H9 (cell line): ENCODE data around the gene CCDC3. TPM values are rescaled to one million over a fixed set of nuclear protein-coding genes. Genes with fewer than 3 reads are reported as not detected.

Experiments
- DNase-seq: peaks from one replicate; pipeline ENCODE4 v3.0.0-alpha.2; 2017
- H2AFZ ChIP-seq: one replicate; pipeline ENCODE4 v1.6.1; 2013; ENCODE audit warnings: mild to moderate bottlenecking, low read length, control low read depth, moderate library complexity
- H2AK5ac ChIP-seq: 2 replicates; pipeline ENCODE4 v1.6.1; 2013; ENCODE audit warnings: low read length, control low read depth, mixed read lengths; ENCODE audit not compliant: insufficient read length
- H2BK120ac ChIP-seq: one replicate; pipeline ENCODE4 v1.6.1; 2013; ENCODE audit warnings: low read depth, mild to moderate bottlenecking, low read length, control low read depth, inconsistent platforms; ENCODE audit not compliant: poor library complexity, severe bottlenecking
- H2BK12ac ChIP-seq: 2 replicates; pipeline ENCODE4 v1.6.1; 2013; ENCODE audit warnings: low read length, control low read depth, mixed read lengths, low read depth; ENCODE audit not compliant: insufficient read length
- H2BK15ac ChIP-seq: 2 replicates; pipeline ENCODE4 v1.6.1; 2013; ENCODE audit warnings: low read depth, low read length, control low read depth
- H2BK20ac ChIP-seq: one replicate; pipeline ENCODE4 v1.6.1; 2013; ENCODE audit warnings: low read depth, mild to moderate bottlenecking, low read length, control low read depth, inconsistent platforms; ENCODE audit not compliant: poor library complexity, severe bottlenecking
- H2BK5ac ChIP-seq: 2 replicates; pipeline ENCODE4 v1.6.1; 2013; ENCODE audit warnings: low read length, control low read depth, mixed read lengths; ENCODE audit not compliant: insufficient read length
- H3K14ac ChIP-seq: 2 replicates; pipeline ENCODE4 v1.6.1; 2013; ENCODE audit warnings: low read length, control low read depth; ENCODE audit not compliant: insufficient read depth
- H3K18ac ChIP-seq: 2 replicates; pipeline ENCODE4 v1.6.1; 2013; ENCODE audit warnings: low read depth, mild to moderate bottlenecking, mixed read lengths, low read length, control low read depth; ENCODE audit not compliant: insufficient read length
- H3K23ac ChIP-seq: 2 replicates; pipeline ENCODE4 v1.6.1; 2013; ENCODE audit warnings: low read length, control low read depth, mixed read lengths, low read depth; ENCODE audit not compliant: insufficient read length
- H3K23me2 ChIP-seq: 2 replicates; pipeline ENCODE4 v1.6.1; 2013; ENCODE audit warnings: low read depth, mild to moderate bottlenecking, mixed read lengths, low read length, control low read depth; ENCODE audit not compliant: insufficient read length, poor library complexity, severe bottlenecking
- H3K27ac ChIP-seq: 2 replicates; pipeline ENCODE4 v1.5.1; 2013; ENCODE audit warnings: low read length, control low read depth, mixed read lengths, low read depth; ENCODE audit not compliant: insufficient read length
- H3K27me3 ChIP-seq: 2 replicates; pipeline ENCODE4 v1.6.1; 2013; ENCODE audit warnings: low read length, control low read depth, inconsistent platforms; ENCODE audit not compliant: insufficient read depth
- H3K4ac ChIP-seq: 2 replicates; pipeline ENCODE4 v1.6.1; 2013; ENCODE audit warnings: low read depth, mild to moderate bottlenecking, control low read depth, inconsistent platforms, low read length, moderate library complexity
- H3K4me1 ChIP-seq: 2 replicates; pipeline ENCODE4 v1.6.1; 2013; ENCODE audit warnings: low read length, control low read depth, inconsistent platforms; ENCODE audit not compliant: insufficient read depth
- H3K4me2 ChIP-seq: 2 replicates; pipeline ENCODE4 v1.6.1; 2013; ENCODE audit warnings: low read length, control low read depth, mixed read lengths; ENCODE audit not compliant: insufficient read length, insufficient read depth
- H3K56ac ChIP-seq: 2 replicates; pipeline ENCODE4 v1.6.1; 2013; ENCODE audit warnings: low read depth, mild to moderate bottlenecking, mixed read lengths, low read length, control low read depth; ENCODE audit not compliant: insufficient read length
- H3K79me1 ChIP-seq: 2 replicates; pipeline ENCODE4 v1.6.1; 2013; ENCODE audit warnings: low read depth, mild to moderate bottlenecking, moderate library complexity, low read length, control low read depth, inconsistent platforms; ENCODE audit not compliant: insufficient read depth, poor library complexity, severe bottlenecking
- H3K79me2 ChIP-seq: 2 replicates; pipeline ENCODE4 v1.6.1; 2013; ENCODE audit warnings: low read length, control low read depth, inconsistent platforms; ENCODE audit not compliant: insufficient read depth
- H3K9ac ChIP-seq: 2 replicates; pipeline ENCODE4 v1.6.1; 2013; ENCODE audit warnings: low read length, control low read depth, mixed read lengths; ENCODE audit not compliant: insufficient read length; ENCODE audit errors: extremely low read depth
- H3K9me3 ChIP-seq: one replicate; pipeline ENCODE4 v1.6.1; 2013; ENCODE audit warnings: low read depth, low read length, inconsistent platforms; ENCODE audit not compliant: control insufficient read depth
- H3T11ph ChIP-seq: one replicate; pipeline ENCODE4 v1.6.1; 2013; ENCODE audit warnings: mild to moderate bottlenecking, low read length, control low read depth, inconsistent platforms
- H4K20me1 ChIP-seq: one replicate; pipeline ENCODE4 v1.6.1; 2013; ENCODE audit not compliant: control insufficient read depth, insufficient read length, insufficient read depth
- H4K5ac ChIP-seq: 2 replicates; pipeline ENCODE4 v1.6.1; 2013; ENCODE audit warnings: low read depth, mild to moderate bottlenecking, mixed read lengths, low read length, control low read depth; ENCODE audit not compliant: insufficient read length
- H4K8ac ChIP-seq: replicated peaks from 2 replicates; pipeline ENCODE4 v1.6.1; 2013; ENCODE audit warnings: low read length, control low read depth, mixed read lengths, low read depth; ENCODE audit not compliant: insufficient read length
- H4K91ac ChIP-seq: 2 replicates; pipeline ENCODE4 v1.6.1; 2013; ENCODE audit warnings: low read depth, mild to moderate bottlenecking, moderate library complexity, mixed read lengths, low read length, control low read depth; ENCODE audit not compliant: insufficient read length
- H3K27ac Mint-ChIP-seq, 3 experiments: 2 replicates in 2 of 3; 3 replicates in 1 of 3; pipeline ENCODE4 v1.8.0; 2020 to 2021; ENCODE audit warnings: mixed read lengths in 3 of 3, mild to moderate bottlenecking in 1 of 3, moderate library complexity in 1 of 3
- H3K27me3 Mint-ChIP-seq: 2 replicates; pipeline ENCODE4 v1.8.0; 2021; ENCODE audit warnings: low read depth, mild to moderate bottlenecking, moderate library complexity, mixed read lengths
- H3K36me3 Mint-ChIP-seq, 3 experiments: 2 replicates in 2 of 3; 3 replicates in 1 of 3; pipeline ENCODE4 v1.8.0; 2020 to 2021; ENCODE audit warnings: low read depth in 3 of 3, mixed read lengths in 3 of 3; ENCODE audit not compliant: insufficient read depth in 1 of 3
- H3K4me1 Mint-ChIP-seq, 2 experiments: 2 replicates each; pipeline ENCODE4 v1.8.0; 2020; ENCODE audit warnings: mixed read lengths in 2 of 2
- H3K4me3 Mint-ChIP-seq, 2 experiments: 2 replicates in 1 of 2; 3 replicates in 1 of 2; pipeline ENCODE4 v1.8.0; 2020 to 2021; ENCODE audit warnings: mild to moderate bottlenecking in 2 of 2, mixed read lengths in 2 of 2, moderate library complexity in 1 of 2
- H3K9me3 Mint-ChIP-seq, 2 experiments: 2 replicates in 1 of 2; 3 replicates in 1 of 2; pipeline ENCODE4 v1.8.0; 2020; ENCODE audit warnings: mild to moderate bottlenecking in 2 of 2, mixed read lengths in 2 of 2, moderate library complexity in 1 of 2
- WGBS: extraction: QIAGEN DNeasy Blood & Tissue Kit; methylation state at CpG from one replicate; pipeline ENCODE4 v1.1.7; 2013; ENCODE audit warnings: missing lambda C conversion rate, low lambda C conversion rate, mixed read lengths; ENCODE audit not compliant: insufficient read length; ENCODE audit errors: extremely low coverage; 5-methylcytosine and 5-hydroxymethylcytosine counted together
- total RNA-seq: library from RNA; stranded (reverse); gene quantifications from 2 replicates; pipeline ENCODE4 v1.2.1, GENCODE V29; 2021
- TF ChIP-seq, protein P1 (sequence below): fragments of 200-600 bp; sonication (generic); conservative IDR thresholded peaks from 3 replicates; pipeline ENCODE4 v1.8.0; 2021; ENCODE audit warnings: antibody characterized with exemption, mild to moderate bottlenecking

The CCDC3 gene
- total RNA-seq, 1 experiment from 2014 or later: 2.3 TPM

DNA sequence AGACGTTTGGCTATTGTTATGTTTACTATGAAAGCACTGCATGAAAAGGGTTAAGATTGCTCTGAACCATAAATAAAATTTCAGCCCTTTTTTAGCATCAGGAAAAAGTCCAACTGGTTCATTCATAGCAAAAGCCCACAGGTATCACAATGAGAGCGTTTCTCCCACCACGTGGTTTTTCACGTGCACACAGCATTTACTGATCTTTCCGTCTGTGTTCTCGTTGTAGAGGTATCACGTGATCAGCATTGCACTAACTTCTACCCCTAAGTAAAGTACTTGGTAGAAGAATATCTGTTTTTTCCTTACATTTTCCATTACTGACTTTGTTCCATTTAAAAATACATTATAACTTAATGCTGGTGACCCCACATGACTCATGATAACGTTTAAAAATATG is 17.8 kb upstream of the CCDC3 start:
- no peak overlapping the region for H4K8ac ChIP-seq
- H3K9me3 Mint-ChIP-seq: peaks cover 0 to 8% of the 10 kb centered on the region in 2 experiments; a peak in 2 of 5 replicates
- H3K4me3 Mint-ChIP-seq: no peak overlapping the region
- peaks cover 4 to 8% of the 10 kb centered on the region in 2 experiments; a peak in 3 of 4 replicates for H3K4me1 Mint-ChIP-seq
- no peak overlapping the region for H3K9ac ChIP-seq
- H2AK5ac ChIP-seq: no peak overlapping the region
- H3K9me3 ChIP-seq: peaks cover 6% of the 10 kb centered on the region
- no peak overlapping the region for H4K5ac ChIP-seq
- H3K4me1 ChIP-seq: no peaks in the 10 kb centered on the region
- TF ChIP-seq, protein P1, sequence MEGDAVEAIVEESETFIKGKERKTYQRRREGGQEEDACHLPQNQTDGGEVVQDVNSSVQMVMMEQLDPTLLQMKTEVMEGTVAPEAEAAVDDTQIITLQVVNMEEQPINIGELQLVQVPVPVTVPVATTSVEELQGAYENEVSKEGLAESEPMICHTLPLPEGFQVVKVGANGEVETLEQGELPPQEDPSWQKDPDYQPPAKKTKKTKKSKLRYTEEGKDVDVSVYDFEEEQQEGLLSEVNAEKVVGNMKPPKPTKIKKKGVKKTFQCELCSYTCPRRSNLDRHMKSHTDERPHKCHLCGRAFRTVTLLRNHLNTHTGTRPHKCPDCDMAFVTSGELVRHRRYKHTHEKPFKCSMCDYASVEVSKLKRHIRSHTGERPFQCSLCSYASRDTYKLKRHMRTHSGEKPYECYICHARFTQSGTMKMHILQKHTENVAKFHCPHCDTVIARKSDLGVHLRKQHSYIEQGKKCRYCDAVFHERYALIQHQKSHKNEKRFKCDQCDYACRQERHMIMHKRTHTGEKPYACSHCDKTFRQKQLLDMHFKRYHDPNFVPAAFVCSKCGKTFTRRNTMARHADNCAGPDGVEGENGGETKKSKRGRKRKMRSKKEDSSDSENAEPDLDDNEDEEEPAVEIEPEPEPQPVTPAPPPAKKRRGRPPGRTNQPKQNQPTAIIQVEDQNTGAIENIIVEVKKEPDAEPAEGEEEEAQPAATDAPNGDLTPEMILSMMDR: no peak
- H2BK15ac ChIP-seq: no peak overlapping the region
- no peak overlapping the region for H3K56ac ChIP-seq
- H3K27ac ChIP-seq: no peak overlapping the region
- H3K4me2 ChIP-seq: no peak overlapping the region
- H3K79me2 ChIP-seq: no peaks in the 10 kb centered on the region
- H2BK5ac ChIP-seq: no peak overlapping the region
- no peaks in the 10 kb centered on the region for H3K27me3 Mint-ChIP-seq
- no peak overlapping the region for H3K14ac ChIP-seq
- H2BK120ac ChIP-seq: no peak overlapping the region
- no peaks in the 10 kb centered on the region for H3K79me1 ChIP-seq
- H3K4ac ChIP-seq: no peak overlapping the region
- no peak overlapping the region for H4K91ac ChIP-seq
- no peak overlapping the region for H2BK20ac ChIP-seq
- H3T11ph ChIP-seq: no peak overlapping the region
- H3K27me3 ChIP-seq: no peaks in the 10 kb centered on the region
- H2AFZ ChIP-seq: no peak overlapping the region
- H4K20me1 ChIP-seq: no peaks in the 10 kb centered on the region
- no CpG with 5 or more reads among the region's 8 CpGs for WGBS
- H2BK12ac ChIP-seq: no peak overlapping the region
- H3K36me3 Mint-ChIP-seq: no peaks in the 10 kb centered on the region; a peak in 1 of 7 replicates
- H3K23me2 ChIP-seq: no peaks in the 10 kb centered on the region
- H3K27ac Mint-ChIP-seq: no peak overlapping the region; a peak in 1 of 7 replicates
- no peak overlapping the region for H3K23ac ChIP-seq
- no peak overlapping the region for H3K18ac ChIP-seq
- no peak for DNase-seq
